Neural crest cell (in vitro differentiated cells): Measurements from ENCODE around the gene FRRS1. TPM values are rescaled to one million over a fixed set of nuclear protein-coding genes. Genes with fewer than 3 reads are reported as not detected.

Source experiments
- DNase-seq: peaks from one replicate; pipeline ENCODE4 v3.0.0; 2021; ENCODE audit warnings: low read depth, mixed read lengths, low spot score
- H3K27ac Mint-ChIP-seq: one replicate; pipeline ENCODE4 v1.8.0; 2021; ENCODE audit warnings: mild to moderate bottlenecking, mixed read lengths; ENCODE audit not compliant: unreplicated experiment
- H3K27me3 Mint-ChIP-seq: 2 replicates; pipeline ENCODE4 v1.8.0; 2021; ENCODE audit warnings: low read depth, mild to moderate bottlenecking, mixed read lengths
- H3K36me3 Mint-ChIP-seq: 2 replicates; pipeline ENCODE4 v1.8.0; 2021; ENCODE audit warnings: low read depth, mild to moderate bottlenecking, mixed read lengths
- H3K4me1 Mint-ChIP-seq: 2 replicates; pipeline ENCODE4 v1.8.0; 2021; ENCODE audit warnings: mixed read lengths
- H3K4me3 Mint-ChIP-seq: one replicate; pipeline ENCODE4 v1.8.0; 2021; ENCODE audit warnings: mild to moderate bottlenecking, mixed read lengths
- H3K9me3 Mint-ChIP-seq: 2 replicates; pipeline ENCODE4 v1.8.0; 2021; ENCODE audit warnings: mixed read lengths
- total RNA-seq: library from RNA; stranded (reverse); gene quantifications from 2 replicates; pipeline ENCODE4 v1.2.1, GENCODE V29; 2021
- TF ChIP-seq, protein P1 (sequence below): fragments of 200-600 bp; sonication (generic); conservative IDR thresholded peaks from 2 replicates; pipeline ENCODE4 v1.5.0; 2021; ENCODE audit warnings: antibody characterized with exemption, mild to moderate bottlenecking

Gene FRRS1
- total RNA-seq, 1 donor from 2014 or later: 8.2 TPM

GRCh38 chr1:99751877-99752504 lies 14.4 kb downstream of the FRRS1 start:
- H3K4me3 Mint-ChIP-seq: no peak overlapping the region
- no peak for DNase-seq
- TF ChIP-seq, protein P1, sequence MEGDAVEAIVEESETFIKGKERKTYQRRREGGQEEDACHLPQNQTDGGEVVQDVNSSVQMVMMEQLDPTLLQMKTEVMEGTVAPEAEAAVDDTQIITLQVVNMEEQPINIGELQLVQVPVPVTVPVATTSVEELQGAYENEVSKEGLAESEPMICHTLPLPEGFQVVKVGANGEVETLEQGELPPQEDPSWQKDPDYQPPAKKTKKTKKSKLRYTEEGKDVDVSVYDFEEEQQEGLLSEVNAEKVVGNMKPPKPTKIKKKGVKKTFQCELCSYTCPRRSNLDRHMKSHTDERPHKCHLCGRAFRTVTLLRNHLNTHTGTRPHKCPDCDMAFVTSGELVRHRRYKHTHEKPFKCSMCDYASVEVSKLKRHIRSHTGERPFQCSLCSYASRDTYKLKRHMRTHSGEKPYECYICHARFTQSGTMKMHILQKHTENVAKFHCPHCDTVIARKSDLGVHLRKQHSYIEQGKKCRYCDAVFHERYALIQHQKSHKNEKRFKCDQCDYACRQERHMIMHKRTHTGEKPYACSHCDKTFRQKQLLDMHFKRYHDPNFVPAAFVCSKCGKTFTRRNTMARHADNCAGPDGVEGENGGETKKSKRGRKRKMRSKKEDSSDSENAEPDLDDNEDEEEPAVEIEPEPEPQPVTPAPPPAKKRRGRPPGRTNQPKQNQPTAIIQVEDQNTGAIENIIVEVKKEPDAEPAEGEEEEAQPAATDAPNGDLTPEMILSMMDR: no peak
- H3K4me1 Mint-ChIP-seq: no peaks in the 10 kb centered on the region
- peaks cover 7% of the 10 kb centered on the region for H3K36me3 Mint-ChIP-seq
- H3K9me3 Mint-ChIP-seq: no peaks in the 10 kb centered on the region
- H3K27ac Mint-ChIP-seq: no peak overlapping the region
- H3K27me3 Mint-ChIP-seq: no peaks in the 10 kb centered on the region

DNA sequence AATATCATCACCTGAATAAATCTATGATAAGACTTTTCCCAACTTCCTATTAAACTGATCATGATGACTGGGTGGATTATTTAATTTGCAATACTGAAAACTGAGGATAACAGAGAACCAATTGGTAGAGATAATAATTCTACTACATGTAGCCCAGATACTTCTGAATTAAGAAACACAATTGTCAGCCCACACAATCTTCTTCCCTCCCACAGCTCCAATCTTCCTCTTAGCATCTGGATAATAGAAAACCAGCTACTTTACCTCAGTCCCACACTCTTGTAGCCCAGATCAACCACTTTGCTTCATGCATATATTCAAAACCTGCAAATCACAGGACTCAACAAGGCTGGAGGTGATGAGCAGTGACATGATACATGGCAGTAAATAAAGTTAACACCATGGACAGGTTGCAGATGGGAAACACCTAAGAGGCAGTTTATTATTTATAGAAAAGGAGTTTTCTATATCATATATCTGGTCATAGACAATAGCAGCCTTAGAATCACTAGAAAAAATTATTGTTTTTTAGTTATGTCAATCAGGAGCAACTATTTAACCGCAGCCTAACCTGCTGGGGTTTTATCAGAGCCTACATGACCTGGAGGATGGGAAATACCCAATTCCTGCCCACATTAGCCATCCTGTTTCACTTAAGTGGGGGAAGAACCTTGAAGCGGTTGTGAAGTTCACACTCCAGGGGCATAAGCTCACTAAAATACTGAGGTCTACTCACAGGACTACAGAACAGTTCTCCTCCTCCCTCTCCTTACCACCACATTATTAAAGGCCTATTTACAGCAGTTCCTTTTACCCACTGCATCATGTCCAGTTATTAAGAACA lies 16.7 kb downstream of the FRRS1 start:
- peaks cover 11% of the 10 kb centered on the region for H3K36me3 Mint-ChIP-seq
- no peaks in the 10 kb centered on the region for H3K27me3 Mint-ChIP-seq
- no peak for DNase-seq
- no peak overlapping the region for H3K4me3 Mint-ChIP-seq
- TF ChIP-seq, protein P1: no peak
- H3K27ac Mint-ChIP-seq: no peak overlapping the region
- no peaks in the 10 kb centered on the region for H3K4me1 Mint-ChIP-seq
- no peaks in the 10 kb centered on the region for H3K9me3 Mint-ChIP-seq

DNA sequence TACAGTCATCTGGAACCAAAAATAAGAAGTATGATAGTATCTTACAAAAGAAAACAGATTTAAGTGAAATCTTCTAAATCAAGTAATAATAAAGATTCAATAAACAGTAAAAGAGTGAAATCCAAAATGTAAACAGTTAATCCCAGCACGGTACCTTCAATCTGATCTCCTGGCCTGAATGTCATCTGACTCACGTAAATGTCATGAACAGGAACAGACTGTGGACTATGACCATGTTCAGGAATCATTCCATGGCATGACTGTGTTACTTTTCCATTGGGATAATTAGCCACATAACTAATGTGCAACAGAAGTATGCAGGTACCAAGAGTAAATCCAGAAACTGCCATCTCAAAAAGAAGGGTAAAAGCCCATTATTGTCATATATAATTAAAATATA lies 18.0 kb downstream of the FRRS1 start:
- no peak overlapping the region for H3K4me3 Mint-ChIP-seq
- TF ChIP-seq, protein P1: no peak
- no peaks in the 10 kb centered on the region for H3K4me1 Mint-ChIP-seq
- H3K27me3 Mint-ChIP-seq: no peaks in the 10 kb centered on the region
- no peak overlapping the region for H3K27ac Mint-ChIP-seq
- H3K36me3 Mint-ChIP-seq: peaks cover 13% of the 10 kb centered on the region
- H3K9me3 Mint-ChIP-seq: no peaks in the 10 kb centered on the region
- DNase-seq: no peak

- TF ChIP-seq, protein P1: no peak
- DNase-seq: no peak
- H3K9me3 Mint-ChIP-seq: no peaks in the 10 kb centered on the region
- H3K4me3 Mint-ChIP-seq: no peak overlapping the region
- H3K27me3 Mint-ChIP-seq: no peaks in the 10 kb centered on the region
- no peak overlapping the region for H3K27ac Mint-ChIP-seq
- H3K36me3 Mint-ChIP-seq: peaks cover 17% of the 10 kb centered on the region
- no peaks in the 10 kb centered on the region for H3K4me1 Mint-ChIP-seq
Observed at GRCh38 chr1:99745684-99746083, 20.8 kb downstream of the FRRS1 start.

GRCh38 chr1:99745061-99745460 lies 21.4 kb downstream of the FRRS1 start:
- TF ChIP-seq, protein P1: no peak
- no peaks in the 10 kb centered on the region for H3K9me3 Mint-ChIP-seq
- no peaks in the 10 kb centered on the region for H3K4me1 Mint-ChIP-seq
- no peaks in the 10 kb centered on the region for H3K27me3 Mint-ChIP-seq
- peaks cover 14% of the 10 kb centered on the region for H3K36me3 Mint-ChIP-seq
- DNase-seq: no peak
- no peak overlapping the region for H3K27ac Mint-ChIP-seq
- no peak overlapping the region for H3K4me3 Mint-ChIP-seq
